C4-2B (cell line): ENCODE measurements around the gene KCNQ1.

Experiments used
- H3K27ac ChIP-seq: fragments of 450-650 bp; 2 replicates; pipeline ENCODE4 v1.5.1; 2017
- CTCF ChIP-seq: fragments of 450-650 bp; conservative IDR thresholded peaks from 2 replicates; pipeline ENCODE4 v1.5.1; 2017; ENCODE audit warnings: mild to moderate bottlenecking
- ZFX ChIP-seq: fragments of 450-650 bp; IDR thresholded peaks from 2 replicates; pipeline ENCODE4 v1.6.1; 2017

Gene KCNQ1

GRCh38 chr11:2730272-2731129 is 285.7 kb downstream of the KCNQ1 start:
- H3K27ac ChIP-seq = no peak overlapping the region

GRCh38 chr11:2731130-2732125 is 286.6 kb downstream of the KCNQ1 start:
- TF ChIP-seq CTCF (no peak), ZFX (no peak)
- H3K27ac ChIP-seq = no peak overlapping the region

More at GRCh38 chr11:2730272-2731129, 285.7 kb downstream of the KCNQ1 start:
- TF ChIP-seq ZFX (no peak), CTCF (no peak)

- no peak for TF ChIP-seq CTCF
- TF ChIP-seq ZFX = no peak
- H3K27ac ChIP-seq = no peak overlapping the region
Measured at GRCh38 chr11:2732261-2732939, 287.6 kb downstream of the KCNQ1 start.

- no peak for TF ChIP-seq CTCF
- TF ChIP-seq ZFX = no peak
- no peak overlapping the region for H3K27ac ChIP-seq
Measured at GRCh38 chr11:2732940-2733628, 288.3 kb downstream of the KCNQ1 start.

GRCh38 chr11:2734181-2735052 is 289.6 kb downstream of the KCNQ1 start:
- TF ChIP-seq CTCF (no peak), ZFX (no peak)
- H3K27ac ChIP-seq = no peak overlapping the region

GRCh38 chr11:2735053-2735589 is 290.3 kb downstream of the KCNQ1 start:
- TF ChIP-seq CTCF (no peak), ZFX (no peak)
- no peak overlapping the region for H3K27ac ChIP-seq
